Renal pelvis (tissue), 4 donors: Measurements from ENCODE around the gene SOWAHA. TPM values are rescaled to one million over a fixed set of nuclear protein-coding genes. Genes with fewer than 3 reads are reported as not detected.
"Not testable (repeated sequence)": the region's sequence is repeated elsewhere in the genome, so short reads cannot be mapped to it uniquely, and the experiment has no call there.

Source experiments
- DNase-seq: peaks from one replicate; pipeline ENCODE4 v3.0.0-alpha.2; 2013
- polyA plus RNA-seq, 3 donors: library from polyadenylated mRNA; unstranded; fragments of 120-200 nt; gene quantifications; one replicate each; pipeline ENCODE4 v1.2.1, GENCODE V29; 2013; ENCODE audit not compliant: insufficient read length in 3 of 3

The SOWAHA gene
- polyA plus RNA-seq, 3 donors = 3.9 to 5.2 (median 4.9) TPM

DNA sequence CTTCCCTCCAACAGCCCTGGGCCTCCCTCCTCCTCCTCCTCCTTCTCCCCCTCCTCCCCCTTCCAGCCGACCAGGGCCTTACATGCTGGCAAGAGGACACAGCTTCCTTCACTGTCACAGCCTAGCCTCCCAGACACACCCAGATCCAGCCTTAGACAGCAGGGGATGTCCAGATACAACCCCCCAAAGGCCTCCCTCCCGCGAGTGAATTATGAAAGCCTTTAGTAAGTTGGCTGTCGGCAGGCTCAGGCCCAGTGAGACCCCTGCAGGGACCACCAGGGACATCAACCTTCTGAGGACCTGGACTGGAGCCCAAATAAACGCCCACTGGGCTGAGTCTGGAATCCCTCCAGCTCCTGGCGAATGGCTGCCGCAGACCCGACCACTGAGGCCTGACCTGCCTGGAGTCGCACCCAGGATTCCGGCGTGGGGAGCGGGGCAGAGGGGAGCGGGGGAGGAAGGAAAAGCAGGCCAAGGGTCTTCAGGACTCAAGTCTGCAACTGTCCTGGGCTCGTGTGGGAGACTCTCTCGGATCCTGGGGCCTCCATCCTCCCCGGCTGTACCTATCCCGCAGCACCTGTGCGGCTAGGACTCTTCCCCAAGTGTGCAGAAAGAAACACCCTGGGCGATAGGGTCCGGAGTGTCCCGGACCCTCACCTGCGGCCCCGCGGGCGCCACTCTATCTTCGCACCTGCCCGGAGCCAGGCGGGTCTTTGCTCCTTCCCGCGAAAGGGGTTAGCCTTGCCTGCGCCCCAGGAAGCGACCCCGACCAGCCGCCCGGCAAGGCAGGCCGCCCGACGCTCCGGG lies 36.8 kb upstream of the SOWAHA start:
- peak; percentile 57 for DNase-seq

- DNase-seq = no peak
Measured at GRCh38 chr5:132776938-132777208, 36.2 kb upstream of the SOWAHA start.

DNA sequence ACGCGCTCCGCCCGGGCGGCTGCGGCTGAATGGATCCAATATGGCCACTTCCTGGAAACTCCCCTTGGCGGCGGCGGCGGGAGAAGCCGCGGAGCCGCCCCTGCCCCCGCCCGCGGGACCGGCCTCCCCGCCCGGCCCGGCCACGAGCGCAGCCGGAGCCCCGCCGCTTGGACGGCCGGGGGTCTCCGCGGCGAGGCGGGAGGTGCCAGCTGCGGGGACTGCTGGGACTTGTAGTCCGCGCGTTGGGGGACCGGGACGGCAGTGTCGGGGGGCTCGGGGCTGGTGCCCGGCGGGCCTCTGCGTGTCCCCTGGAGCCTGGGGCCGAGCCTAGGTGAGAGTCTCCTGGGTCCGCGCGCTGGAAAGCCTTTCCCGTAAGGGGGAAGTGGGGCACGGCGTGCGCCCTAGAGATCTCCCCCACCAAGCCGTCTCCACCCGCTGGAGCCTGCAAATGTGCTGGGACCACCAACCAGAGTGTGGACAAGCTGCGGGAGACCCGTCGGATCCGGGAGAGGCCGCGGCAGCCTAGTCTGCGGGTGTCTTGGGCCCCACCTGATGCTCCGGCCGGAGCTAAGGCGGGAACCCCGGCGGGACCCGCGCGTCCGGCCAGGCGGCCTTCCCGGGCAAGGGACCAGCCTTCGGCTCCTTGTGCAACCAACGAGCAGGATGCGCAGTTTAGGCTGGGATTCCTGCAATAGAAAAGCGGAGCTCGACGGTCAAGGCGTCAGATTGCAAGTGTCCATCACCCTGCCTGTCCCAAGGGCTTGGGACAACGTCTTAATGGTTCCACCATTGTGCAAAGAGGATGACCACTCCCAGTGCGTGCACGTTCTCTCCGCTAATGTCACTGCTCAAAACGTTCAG lies 35.7 kb upstream of the SOWAHA start, which contains the start of gene SEPTIN8:
TSS of gene SEPTIN8 (minus strand) at position 31 of the 861 bp plus-strand sequence. CDS start 102 bp downstream, outside the sequence.
- DNase-seq = peak; percentile 51

DNA sequence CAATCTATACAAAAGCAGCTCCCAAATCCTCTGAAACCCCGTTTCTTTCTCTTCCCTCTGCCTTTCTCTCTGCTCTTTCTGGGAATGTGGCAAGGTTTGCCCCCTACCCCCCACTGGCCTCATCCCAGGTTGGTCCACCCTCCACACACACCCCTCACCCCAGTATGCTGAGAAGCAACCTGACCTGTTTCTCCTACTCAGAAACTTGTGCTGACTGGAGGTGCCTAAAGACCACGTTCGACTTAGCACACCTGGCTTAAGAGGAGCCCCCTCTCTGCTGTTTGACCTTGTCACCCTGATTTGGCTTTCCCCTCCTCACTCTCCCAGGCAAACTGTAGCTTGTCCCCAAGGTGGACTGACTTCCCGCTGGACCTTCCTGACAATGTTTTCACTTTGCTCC lies 35.0 kb upstream of the SOWAHA start:
- no peak for DNase-seq

DNA sequence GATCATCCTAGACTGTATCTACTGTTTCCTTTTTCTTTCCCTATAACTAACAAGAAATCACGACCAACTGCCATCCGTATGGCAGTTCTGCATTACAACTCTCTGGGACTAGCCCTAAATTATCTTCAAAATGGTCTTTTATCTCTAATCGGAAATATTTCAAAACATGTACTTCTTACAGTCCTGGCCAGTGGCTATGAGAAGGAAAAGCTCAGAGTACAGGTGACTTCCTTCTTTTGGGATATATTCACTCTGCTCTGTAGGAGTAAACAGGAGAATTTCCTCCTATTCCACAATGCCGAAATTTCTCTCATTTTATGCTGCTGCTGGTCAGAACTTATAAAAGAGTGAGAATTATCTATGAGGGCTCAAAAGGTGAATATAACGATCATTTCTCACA lies 34.2 kb upstream of the SOWAHA start:
- no peak for DNase-seq

DNA sequence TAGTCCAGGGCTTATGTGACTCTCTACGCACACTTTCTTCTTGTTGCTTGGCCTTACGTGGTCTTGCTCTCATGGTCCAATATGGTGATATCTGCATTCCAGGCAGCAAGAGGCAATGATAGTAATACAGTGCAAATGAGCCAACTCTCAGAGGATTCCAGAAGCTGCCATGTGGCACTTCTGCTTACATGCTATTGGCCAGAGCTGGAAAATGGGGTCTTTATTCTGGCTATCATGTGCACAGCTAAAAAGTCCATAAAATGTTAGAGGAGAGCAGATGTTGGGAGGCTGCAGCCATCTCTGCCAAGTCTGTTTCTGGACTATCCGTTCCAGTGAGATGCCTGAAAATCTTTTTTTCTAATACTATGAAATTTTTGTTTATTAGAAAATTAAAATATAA lies 33.1 kb upstream of the SOWAHA start:
- no peak for DNase-seq

- no peak for DNase-seq
Measured at GRCh38 chr5:132780577-132780976, 32.5 kb upstream of the SOWAHA start.

DNA sequence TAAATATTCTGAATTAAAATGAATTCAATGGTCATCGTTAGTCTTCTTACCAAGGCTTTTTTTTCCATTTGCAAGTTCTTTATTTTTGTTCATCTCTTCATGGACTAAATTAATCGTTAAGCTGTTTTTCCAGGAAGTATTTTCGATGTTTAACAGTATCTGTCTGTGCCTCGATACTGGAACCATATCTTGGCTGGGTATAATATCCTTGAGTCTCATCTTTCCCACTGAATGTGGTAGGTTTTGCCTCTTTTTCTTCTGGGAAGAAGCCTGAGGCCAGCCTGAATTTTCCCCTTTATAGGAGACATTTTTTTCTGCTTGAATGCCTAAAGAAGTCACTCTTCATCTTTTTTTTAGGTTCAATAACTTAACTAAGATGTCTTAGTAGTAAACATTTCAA lies 32.1 kb upstream of the SOWAHA start:
- DNase-seq = no peak

DNA sequence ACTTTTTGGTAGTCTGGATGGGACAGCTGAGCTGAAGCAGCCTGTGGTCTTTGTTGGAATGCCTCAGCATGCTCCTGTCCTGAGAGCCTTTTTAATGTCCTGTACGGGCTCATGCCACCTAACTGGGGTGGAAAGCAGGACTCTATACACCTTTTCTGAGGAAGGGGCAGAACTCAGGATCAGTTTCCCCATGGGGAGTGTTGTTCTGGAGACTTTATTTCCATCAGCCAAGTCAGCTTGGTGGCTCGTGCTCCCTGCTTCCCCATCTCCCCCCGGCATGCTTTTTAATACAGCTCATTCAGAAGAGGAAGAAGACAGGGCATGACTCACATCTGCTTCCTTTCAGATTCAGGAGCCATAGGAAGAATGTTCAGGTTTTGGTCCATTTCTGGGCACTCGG lies 31.0 kb upstream of the SOWAHA start:
- no peak for DNase-seq

GRCh38 chr5:132785365-132785764 lies 27.7 kb upstream of the SOWAHA start:
- DNase-seq = no peak

DNA sequence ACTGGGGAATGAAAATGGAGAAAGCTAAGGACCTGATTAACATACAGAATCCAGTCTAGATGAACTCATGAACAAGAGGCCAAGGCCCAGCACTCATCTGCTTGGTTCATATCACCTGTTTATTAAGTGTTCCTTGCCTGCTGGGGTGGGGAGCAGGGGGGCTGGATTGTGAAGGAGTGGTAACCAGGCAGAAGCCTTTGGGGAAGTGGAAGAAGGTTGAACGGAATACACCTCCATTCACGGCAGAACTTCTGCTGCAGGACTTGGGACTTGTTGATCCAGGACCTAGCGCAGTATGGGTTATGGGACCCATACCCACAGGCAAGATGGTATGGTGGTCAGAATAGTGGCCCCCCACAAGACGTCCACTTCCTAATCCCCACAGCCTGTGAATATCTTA lies 27.2 kb upstream of the SOWAHA start:
- DNase-seq = no peak

DNA sequence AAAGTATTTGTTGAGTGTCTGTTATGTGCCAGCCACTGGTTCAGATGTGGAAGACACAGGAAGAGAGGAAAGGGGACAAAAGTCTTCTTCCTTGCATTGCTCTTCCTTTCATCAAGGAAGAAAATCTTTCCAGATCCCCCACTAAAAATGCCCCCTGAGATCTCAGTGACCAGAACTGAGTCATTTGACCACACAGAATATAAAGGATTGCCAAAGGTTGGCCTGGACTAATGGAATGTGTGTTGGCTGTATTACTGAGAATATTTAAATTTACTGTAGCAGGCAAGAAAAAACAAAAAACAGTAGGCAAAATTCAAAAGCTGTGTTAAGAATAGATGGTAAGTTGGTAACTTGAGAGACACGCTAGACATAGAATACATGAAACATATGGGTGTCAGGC lies 26.0 kb upstream of the SOWAHA start:
- DNase-seq = no peak

DNA sequence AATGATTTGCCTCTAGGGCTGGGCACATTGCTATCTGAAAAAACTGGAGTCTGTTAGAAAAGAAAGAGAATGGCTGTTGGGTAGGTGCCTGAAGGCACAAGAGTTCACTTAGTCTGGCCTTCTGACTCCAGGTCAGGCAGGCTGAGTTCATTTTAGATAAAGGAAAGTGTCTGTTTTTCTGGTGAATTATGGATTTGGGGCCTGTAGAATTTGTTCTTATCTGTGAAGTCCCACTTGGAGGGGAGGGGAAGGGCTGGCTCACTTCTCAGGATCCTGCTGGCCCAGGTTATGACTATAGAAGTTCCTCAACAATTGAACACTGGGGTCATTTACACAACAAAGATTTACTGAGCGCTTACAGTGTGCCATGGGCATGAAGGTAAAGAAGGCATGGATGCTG lies 24.6 kb upstream of the SOWAHA start:
- no peak for DNase-seq

- no peak for DNase-seq
Measured at GRCh38 chr5:132788990-132789886, 23.9 kb upstream of the SOWAHA start.

- DNase-seq = no peak
Measured at GRCh38 chr5:132790201-132790865, 22.8 kb upstream of the SOWAHA start.

GRCh38 chr5:132791026-132791425 lies 22.1 kb upstream of the SOWAHA start:
- no peak for DNase-seq

DNA sequence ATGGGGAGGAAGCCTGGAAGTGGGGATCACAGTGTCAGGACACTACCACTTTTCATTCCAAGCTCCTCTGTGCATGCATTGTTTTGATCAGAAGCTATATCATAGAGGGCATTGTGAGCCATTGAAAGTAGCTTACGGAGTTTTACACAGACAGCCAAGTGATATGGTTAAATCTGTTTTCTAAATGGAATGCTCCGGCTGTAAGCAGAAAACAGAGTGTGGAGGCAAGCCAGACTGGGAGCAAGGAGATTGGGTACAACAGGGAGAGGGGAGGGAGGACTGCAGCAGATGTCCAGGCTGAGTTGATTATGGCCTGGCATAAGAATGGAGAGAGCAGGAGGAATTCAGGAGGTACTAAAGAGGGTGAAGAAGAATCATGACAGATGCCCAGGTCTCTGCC lies 15.5 kb upstream of the SOWAHA start:
- no peak for DNase-seq

- no peak for DNase-seq
Measured at GRCh38 chr5:132799392-132799791, 13.7 kb upstream of the SOWAHA start.

DNA sequence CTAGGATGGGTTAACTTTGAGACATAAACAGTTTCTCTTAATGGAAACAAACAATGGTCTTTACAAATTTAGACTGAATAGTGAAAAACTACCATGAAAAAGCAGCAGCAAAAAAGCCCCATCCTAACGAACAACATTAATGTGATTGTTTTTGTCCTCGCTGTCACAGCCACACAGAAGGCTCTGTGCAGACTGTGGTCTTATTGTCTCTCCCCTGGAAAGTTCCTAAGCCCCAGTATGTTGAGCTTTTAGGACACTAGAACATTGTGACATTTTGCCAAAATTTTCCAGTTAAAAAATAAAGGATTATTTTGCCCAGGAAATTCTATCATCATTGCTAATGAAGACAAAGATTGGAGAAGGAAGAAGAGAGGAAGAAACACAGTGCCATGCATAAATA lies 12.6 kb upstream of the SOWAHA start:
- no peak for DNase-seq

DNA sequence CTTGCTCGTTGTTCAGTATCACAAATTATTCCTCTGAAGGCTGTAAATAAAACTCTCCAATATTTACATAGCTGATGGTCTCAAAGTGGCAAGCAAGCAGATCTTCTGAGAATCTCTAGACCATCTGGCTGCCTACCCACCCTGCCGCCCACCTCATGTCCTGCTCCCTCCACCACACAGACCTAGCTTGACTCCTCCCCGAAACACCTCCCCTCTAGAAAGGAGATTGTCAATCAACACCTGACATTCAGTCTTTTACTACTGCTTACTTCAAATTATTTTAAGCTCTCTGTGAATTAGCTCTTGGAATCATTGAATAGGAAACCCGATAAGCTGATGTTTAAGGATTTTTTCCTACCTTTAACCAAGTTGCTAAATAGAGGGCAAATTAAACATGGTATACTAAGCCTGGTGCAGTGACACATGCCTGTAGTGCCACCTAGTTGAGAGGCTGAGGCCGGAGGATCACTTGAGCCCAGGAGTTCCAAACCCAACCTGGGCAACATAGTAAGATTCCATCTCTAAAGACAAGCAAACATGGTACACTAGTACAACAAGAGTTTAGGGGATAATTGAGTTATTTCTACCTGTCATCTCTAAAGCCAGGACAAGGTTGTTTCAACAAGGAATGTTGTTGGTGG lies 10.9 kb upstream of the SOWAHA start:
- no peak for DNase-seq

DNA sequence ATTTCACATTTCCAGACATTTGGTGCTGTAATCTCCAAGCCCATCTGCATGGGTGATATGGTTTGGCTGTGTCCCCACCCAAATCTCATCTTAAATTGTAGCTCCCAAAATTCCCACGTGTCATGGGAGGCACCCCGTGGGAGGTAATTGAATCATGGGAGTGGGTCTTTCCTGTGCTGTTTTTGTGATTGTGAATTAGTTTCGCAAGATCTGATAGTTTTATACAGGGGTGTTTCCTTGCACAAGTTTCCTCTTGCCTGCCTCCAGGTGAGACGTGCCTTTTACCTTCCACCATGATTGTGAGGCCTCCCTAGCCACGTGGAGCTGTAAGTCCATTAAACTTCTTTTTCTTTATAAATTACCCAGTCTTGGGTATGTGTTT lies 10.4 kb upstream of the SOWAHA start:
- DNase-seq = not testable (repeated sequence)
